ENCODE measurements around the gene VOPP1. TPM values are rescaled to one million over a fixed set of nuclear protein-coding genes. Genes with fewer than 3 reads are reported as not detected.

The VOPP1 gene
- 103 and 110 TPM in 2 replicates for total RNA-seq

GRCh38 chr7:55572378-55573233, at the start of gene VOPP1:
TSS of gene VOPP1 (minus strand) at chr7:55572502. CDS start at chr7:55572324, 178 bp downstream.

Other genes with a start within 250 kb of the VOPP1 start
- 13.5 and 19.2 TPM in 2 replicates for gene LANCL2, start 207.2 kb downstream of the VOPP1 start, total RNA-seq